K562 (cell line): Measurements from ENCODE around the gene SLC17A1.

Experiments
- CTBP1 ChIP-seq: fragments of 450-650 bp; IDR thresholded peaks from 2 replicates; pipeline ENCODE4 v1.6.1; 2016; ENCODE audit warnings: borderline replicate concordance
- CTCF ChIP-seq, 3 experiments: IDR thresholded peaks in 2 of 3; conservative IDR thresholded peaks in 1 of 3; 2 replicates each; pipeline ENCODE4 v1.5.1; 2011 to 2012; ENCODE audit warnings: low read length in 3 of 3, mild to moderate bottlenecking in 3 of 3, control low read depth in 2 of 3, improper control_type of control experiment in 1 of 3, inconsistent platforms in 1 of 3, low read depth in 1 of 3, mixed read lengths in 1 of 3, moderate library complexity in 1 of 3; ENCODE audit not compliant: insufficient read depth in 2 of 3
- EP400 ChIP-seq: fragments of 450-650 bp; IDR thresholded peaks from 2 replicates; pipeline ENCODE4 v1.6.1; 2017; ENCODE audit warnings: antibody characterized with exemption, mild to moderate bottlenecking, moderate library complexity
- EZH2 ChIP-seq: IDR thresholded peaks from 2 replicates; pipeline ENCODE4 v1.6.1; 2012; ENCODE audit warnings: low read depth, mild to moderate bottlenecking, inconsistent platforms, low read length, borderline replicate concordance
- FOXP4 ChIP-seq: sonication (generic); formaldehyde crosslinking; IDR thresholded peaks from 2 replicates; pipeline ENCODE4 v1.8.0; 2022; ENCODE audit warnings: mild to moderate bottlenecking, missing genetic modification reagents, borderline replicate concordance
- GABPB1 ChIP-seq: sonication (generic); formaldehyde crosslinking; IDR thresholded peaks from 2 replicates; pipeline ENCODE4 v1.8.0; 2022; ENCODE audit warnings: mild to moderate bottlenecking, missing genetic modification reagents
- MBD2 ChIP-seq: sonication (generic); IDR thresholded peaks from 2 replicates; pipeline ENCODE4 v1.6.1; 2016; ENCODE audit warnings: low read depth, borderline replicate concordance
- MEF2D ChIP-seq: conservative IDR thresholded peaks from 2 replicates; pipeline ENCODE4 v1.6.1; 2016; ENCODE audit warnings: low read depth, missing genetic modification characterization, missing compliant biosample characterization
- PHTF2 ChIP-seq: fragments of 250-450 bp; sonication (Bioruptor Pico); IDR thresholded peaks from 2 replicates; pipeline ENCODE4 v1.5.0; 2021; ENCODE audit warnings: mild to moderate bottlenecking
- POLR2A ChIP-seq: fragments of 450-650 bp; conservative IDR thresholded peaks from 2 replicates; pipeline ENCODE4 v1.6.1; 2016
- POLR2AphosphoS5 ChIP-seq: IDR thresholded peaks from 2 replicates; pipeline ENCODE4 v1.6.1; 2011; ENCODE audit warnings: mild to moderate bottlenecking, low read depth, low read length, moderate library complexity; ENCODE audit not compliant: control insufficient read depth, insufficient read depth
- TCF7 ChIP-seq: sonication (generic); IDR thresholded peaks from 2 replicates; pipeline ENCODE4 v1.6.1; 2016; ENCODE audit warnings: antibody characterized with exemption, borderline replicate concordance
- ZNF445 ChIP-seq: fragments of 250-450 bp; sonication (Bioruptor Pico); IDR thresholded peaks from 2 replicates; pipeline ENCODE4 v1.4.0; 2020; ENCODE audit warnings: low read depth, mild to moderate bottlenecking, moderate library complexity
- ZNF609 ChIP-seq: sonication (generic); formaldehyde crosslinking; IDR thresholded peaks from 2 replicates; pipeline ENCODE4 v1.8.1; 2023; ENCODE audit warnings: missing genetic modification reagents, mild to moderate bottlenecking, borderline replicate concordance

GRCh38 chr6:25875563-25875905 is 43.7 kb upstream of the SLC17A1 start:
- TF ChIP-seq MBD2 (no peak), PHTF2 (no peak), ZNF445 (CRISPR knock-in tag) (no peak), CTCF (IDR thresholded peaks at IDR 0.05 in 2 of 3, conservative IDR thresholded peaks at IDR 0.05 in 1 of 3; ENCODE audit: insufficient read depth in 2 of 3, low read depth in 1 of 3, low read length in 3 of 3) (no peak), EP400 (no peak), POLR2AphosphoS5 (no peak), CTBP1 (no peak), POLR2A (no peak), TCF7 (no peak), FOXP4 (CRISPR knock-in tag) (no peak), MEF2D (tag) (no peak), EZH2 (no peak), ZNF609 (CRISPR knock-in tag) (no peak), GABPB1 (CRISPR knock-in tag) (no peak)
